GM13977 (cell line): Measurements from ENCODE around the gene SF3B5.
"Not testable (repeated sequence)": the region's sequence is repeated elsewhere in the genome, so short reads cannot be mapped to it uniquely, and the experiment has no call there.

Source experiments
- DNase-seq: peaks from one replicate; pipeline ENCODE4 v3.0.0; 2012; ENCODE audit warnings: low spot score
- in situ Hi-C: fragments of 300-500 bp; cut with MboI; formaldehyde crosslinking; loops from one replicate; pipeline ENCODE4 v1.12.0; 2022; ENCODE audit warnings: low sequenced_read_pairs, low pct_unique_long_range_greater_than_20kb, mixed read lengths, inconsistent platforms; ENCODE audit not compliant: unreplicated experiment
- TF ChIP-seq, protein P1 (sequence below): IDR thresholded peaks from 2 replicates; pipeline ENCODE4 v1.5.1; 2012; ENCODE audit warnings: mild to moderate bottlenecking, control low read depth; ENCODE audit not compliant: insufficient read depth; ENCODE audit errors: extremely low read depth, missing control alignments

Gene SF3B5

DNA sequence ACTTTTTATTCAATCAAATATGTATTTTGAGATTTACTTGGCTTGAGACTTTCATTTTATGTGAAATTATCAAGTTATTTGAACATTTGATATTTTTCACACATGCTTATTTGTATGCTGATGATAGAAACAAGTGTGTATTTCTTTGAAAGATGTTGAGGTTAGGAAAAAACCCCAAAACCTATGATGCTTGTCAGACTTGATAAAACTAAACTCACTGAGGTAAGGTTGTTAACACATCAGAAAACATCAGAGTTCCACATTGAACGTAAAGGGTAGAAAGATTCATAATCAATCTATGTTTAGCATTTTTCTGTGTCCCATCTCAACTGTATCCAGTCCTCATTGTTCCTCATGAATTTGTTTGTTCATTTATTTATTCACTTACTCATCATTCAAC, 12.2 kb downstream of the SF3B5 start:
- in situ Hi-C loops = no loop called here
- DNase-seq = peak; percentile 25

DNA sequence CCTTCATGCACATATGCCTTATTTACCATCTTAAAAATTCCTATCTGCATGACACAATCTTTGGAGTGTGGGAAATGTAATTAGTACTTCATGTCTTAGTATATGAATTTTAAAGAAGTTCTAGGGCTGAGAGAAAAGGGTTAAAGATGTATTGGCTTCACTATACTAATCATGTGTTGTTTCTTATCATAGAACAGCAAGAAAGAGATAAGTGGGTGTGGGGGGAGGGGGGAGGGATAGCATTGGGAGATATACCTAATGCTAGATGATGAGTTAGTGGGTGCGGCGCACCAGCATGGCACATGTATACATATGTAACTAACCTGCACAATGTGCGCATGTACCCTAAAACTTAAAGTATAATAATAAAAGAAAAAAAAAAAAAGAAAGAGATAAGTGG, 13.0 kb downstream of the SF3B5 start:
- DNase-seq, in situ Hi-C loops: not testable (repeated sequence)

More for the DNA sequence above, 12.2 kb downstream of the SF3B5 start:
- TF ChIP-seq, protein P1, sequence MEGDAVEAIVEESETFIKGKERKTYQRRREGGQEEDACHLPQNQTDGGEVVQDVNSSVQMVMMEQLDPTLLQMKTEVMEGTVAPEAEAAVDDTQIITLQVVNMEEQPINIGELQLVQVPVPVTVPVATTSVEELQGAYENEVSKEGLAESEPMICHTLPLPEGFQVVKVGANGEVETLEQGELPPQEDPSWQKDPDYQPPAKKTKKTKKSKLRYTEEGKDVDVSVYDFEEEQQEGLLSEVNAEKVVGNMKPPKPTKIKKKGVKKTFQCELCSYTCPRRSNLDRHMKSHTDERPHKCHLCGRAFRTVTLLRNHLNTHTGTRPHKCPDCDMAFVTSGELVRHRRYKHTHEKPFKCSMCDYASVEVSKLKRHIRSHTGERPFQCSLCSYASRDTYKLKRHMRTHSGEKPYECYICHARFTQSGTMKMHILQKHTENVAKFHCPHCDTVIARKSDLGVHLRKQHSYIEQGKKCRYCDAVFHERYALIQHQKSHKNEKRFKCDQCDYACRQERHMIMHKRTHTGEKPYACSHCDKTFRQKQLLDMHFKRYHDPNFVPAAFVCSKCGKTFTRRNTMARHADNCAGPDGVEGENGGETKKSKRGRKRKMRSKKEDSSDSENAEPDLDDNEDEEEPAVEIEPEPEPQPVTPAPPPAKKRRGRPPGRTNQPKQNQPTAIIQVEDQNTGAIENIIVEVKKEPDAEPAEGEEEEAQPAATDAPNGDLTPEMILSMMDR = no peak

DNA sequence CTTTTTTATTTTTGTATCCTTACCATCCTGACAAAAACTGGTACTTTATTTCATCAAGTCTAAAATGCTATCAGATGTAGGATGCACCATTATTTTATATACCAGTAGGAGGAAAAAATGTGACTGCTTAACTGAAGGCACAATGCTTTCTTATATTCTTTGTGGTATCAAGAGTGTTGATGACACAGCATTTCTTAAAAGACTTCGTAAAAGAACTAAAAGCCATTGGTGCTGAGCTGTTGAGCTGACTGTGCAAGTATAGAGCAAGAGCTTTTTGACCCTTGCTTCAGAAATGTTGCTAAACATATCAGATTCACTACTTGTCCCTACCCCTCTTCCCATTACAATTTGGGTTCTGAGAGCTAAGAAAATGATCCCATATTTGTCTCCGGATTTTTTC, 17.5 kb downstream of the SF3B5 start:
- no peak for DNase-seq
- in situ Hi-C loops = no loop called here
- TF ChIP-seq, protein P1 = no peak

DNA sequence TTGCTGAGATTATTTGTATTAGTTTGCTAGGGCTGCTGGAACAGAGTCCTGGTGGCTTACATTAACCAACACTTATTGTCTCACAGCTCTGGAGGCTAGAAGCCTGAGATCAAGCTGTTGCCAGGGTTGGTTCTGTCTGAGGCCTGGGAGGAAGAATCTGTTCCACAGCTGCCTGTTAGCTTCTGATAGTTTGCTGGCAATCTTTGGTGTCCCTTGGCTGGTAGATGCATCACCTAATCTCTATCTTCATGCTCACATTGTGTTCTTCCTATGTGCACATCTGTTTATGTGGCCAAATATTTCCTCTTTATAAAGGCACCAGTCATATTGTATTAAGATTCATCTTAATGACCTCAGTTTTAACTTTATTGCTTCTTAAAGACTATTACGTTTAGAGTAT, 19.5 kb downstream of the SF3B5 start:
- in situ Hi-C loops = no loop called here
- TF ChIP-seq, protein P1 = no peak
- DNase-seq = no peak

DNA sequence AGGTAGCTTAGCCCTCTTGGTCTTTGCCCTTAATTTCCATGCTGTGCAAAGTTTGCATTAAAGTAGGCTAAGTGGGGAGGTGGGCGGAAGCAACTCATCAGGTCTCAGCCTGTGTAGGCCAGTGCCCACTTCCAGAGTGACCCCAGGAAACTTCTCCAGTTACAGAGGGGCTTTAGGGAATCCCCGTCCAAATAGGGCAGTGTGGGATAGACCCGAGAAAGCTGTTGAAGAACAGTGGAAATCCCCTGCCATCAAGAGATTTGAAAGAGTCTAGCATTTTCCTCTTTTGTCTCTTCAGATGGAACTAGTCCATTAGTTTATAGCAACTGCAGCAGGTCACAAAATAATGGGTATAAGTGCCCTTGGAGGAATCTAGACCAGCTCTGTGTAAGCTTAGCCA, 20.2 kb downstream of the SF3B5 start:
- in situ Hi-C loops = no loop called here
- TF ChIP-seq, protein P1 = no peak

DNA sequence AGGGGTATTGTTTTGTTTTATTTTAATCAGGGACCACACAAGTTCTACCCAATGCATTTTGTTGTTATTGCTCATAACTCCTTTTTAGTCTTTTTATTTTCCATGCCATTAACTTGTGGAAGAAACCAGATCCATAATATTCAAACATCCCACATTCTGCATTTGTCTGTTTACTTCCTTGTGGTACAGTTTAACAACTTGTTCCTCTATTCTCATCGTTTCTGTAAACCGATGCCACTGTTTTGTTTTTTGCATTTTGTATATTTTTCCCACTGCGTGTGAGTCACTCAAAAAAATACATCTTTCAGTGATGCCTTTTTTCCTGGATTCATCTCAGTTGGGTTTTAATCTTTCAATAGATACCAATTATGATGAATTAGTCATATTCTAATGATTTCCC, 22.3 kb downstream of the SF3B5 start:
- in situ Hi-C loops = no loop called here
- TF ChIP-seq, protein P1 = no peak
- no peak for DNase-seq

More for the DNA sequence above, 20.2 kb downstream of the SF3B5 start:
- no peak for DNase-seq

DNA sequence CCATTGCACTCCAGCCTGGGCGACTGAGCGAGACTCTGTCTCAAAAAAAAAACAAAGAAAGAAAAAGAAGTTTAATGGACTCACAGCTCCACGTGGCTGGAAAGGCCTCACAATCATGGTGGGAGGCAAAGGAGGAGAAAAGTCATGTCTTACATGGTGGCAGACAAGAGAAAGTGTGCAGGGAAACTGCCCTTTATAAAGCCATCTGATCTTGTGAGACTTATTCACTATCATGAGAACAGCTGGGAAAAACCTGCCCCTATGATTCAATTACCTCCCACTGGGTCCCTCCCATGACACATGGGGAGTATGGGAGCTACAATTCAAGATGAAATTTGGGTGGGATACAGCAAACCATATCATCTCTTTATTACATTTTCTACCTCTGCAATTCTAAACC, 25.9 kb downstream of the SF3B5 start:
- DNase-seq = no peak
- in situ Hi-C loops = no loop called here
- TF ChIP-seq, protein P1 = no peak
